ENCODE data around the gene POR. TPM values are rescaled to one million over a fixed set of nuclear protein-coding genes. Genes with fewer than 3 reads are reported as not detected.
A peak's percentile ranks its signal among the peaks of the same experiment; 100 is the strongest.
"Not testable (repeated sequence)": the region's sequence is repeated elsewhere in the genome, so short reads cannot be mapped to it uniquely, and the experiment has no call there.

The POR gene
- total RNA-seq, 1 donor from 2014 or later: 62.2 TPM

GRCh38 chr7:75906991-75907667, 7.8 kb upstream of the POR start:
- H3K4me1 Mint-ChIP-seq (ENCODE audit: low read depth): peaks cover 5% of the 10 kb centered on the region
- H3K9me3 Mint-ChIP-seq (ENCODE audit: low read depth): no peaks in the 10 kb centered on the region
- no peak for DNase-seq (ENCODE audit: low spot score)
- H3K27ac Mint-ChIP-seq (ENCODE audit: unreplicated experiment): no peak overlapping the region
- TF ChIP-seq CTCF (IDR thresholded peaks at IDR 0.05): no peak
- H3K36me3 Mint-ChIP-seq (ENCODE audit: low read depth): no peaks in the 10 kb centered on the region
- H3K4me3 Mint-ChIP-seq (ENCODE audit: unreplicated experiment): no peak overlapping the region
- no peaks in the 10 kb centered on the region for H3K27me3 Mint-ChIP-seq (ENCODE audit: low read depth)

- H3K36me3 Mint-ChIP-seq (ENCODE audit: low read depth); H3K4me1 Mint-ChIP-seq (ENCODE audit: low read depth); H3K9me3 Mint-ChIP-seq (ENCODE audit: low read depth); H3K27me3 Mint-ChIP-seq (ENCODE audit: low read depth); DNase-seq (ENCODE audit: low spot score); H3K27ac Mint-ChIP-seq (ENCODE audit: unreplicated experiment); H3K4me3 Mint-ChIP-seq (ENCODE audit: unreplicated experiment): not testable (repeated sequence)
Observed at GRCh38 chr7:75907668-75908039, 7.3 kb upstream of the POR start.

- Mint-ChIP-seq H3K27me3 (ENCODE audit: low read depth) (no peaks in the 10 kb centered on the region), H3K4me3 (ENCODE audit: unreplicated experiment) (no peak overlapping the region), H3K27ac (ENCODE audit: unreplicated experiment) (no peak overlapping the region), H3K9me3 (ENCODE audit: low read depth) (no peaks in the 10 kb centered on the region), H3K4me1 (ENCODE audit: low read depth) (peaks cover 12% of the 10 kb centered on the region), H3K36me3 (ENCODE audit: low read depth) (no peaks in the 10 kb centered on the region)
- no peak for DNase-seq (ENCODE audit: low spot score)
- no peak for TF ChIP-seq CTCF (IDR thresholded peaks at IDR 0.05)
Observed at GRCh38 chr7:75909521-75910132, 5.3 kb upstream of the POR start.

GRCh38 chr7:75911186-75911585, 3.8 kb upstream of the POR start:
- not testable (repeated sequence) for H3K4me3 Mint-ChIP-seq (ENCODE audit: unreplicated experiment); H3K36me3 Mint-ChIP-seq (ENCODE audit: low read depth); H3K27me3 Mint-ChIP-seq (ENCODE audit: low read depth); H3K9me3 Mint-ChIP-seq (ENCODE audit: low read depth); H3K27ac Mint-ChIP-seq (ENCODE audit: unreplicated experiment); DNase-seq (ENCODE audit: low spot score)
- peaks cover 14% of the 10 kb centered on the region for H3K4me1 Mint-ChIP-seq (ENCODE audit: low read depth)

GRCh38 chr7:75913437-75913836, 1.5 kb upstream of the POR start:
- H3K36me3 Mint-ChIP-seq (ENCODE audit: low read depth): no peaks in the 10 kb centered on the region
- H3K27ac Mint-ChIP-seq (ENCODE audit: unreplicated experiment): peak overlapping the region; percentile 93
- TF ChIP-seq CTCF (IDR thresholded peaks at IDR 0.05): no peak
- no peaks in the 10 kb centered on the region for H3K27me3 Mint-ChIP-seq (ENCODE audit: low read depth)
- no peak overlapping the region for H3K4me3 Mint-ChIP-seq (ENCODE audit: unreplicated experiment)
- peaks cover 20% of the 10 kb centered on the region for H3K4me1 Mint-ChIP-seq (ENCODE audit: low read depth)
- DNase-seq (ENCODE audit: low spot score): no peak
- H3K9me3 Mint-ChIP-seq (ENCODE audit: low read depth): no peaks in the 10 kb centered on the region

- TF ChIP-seq CTCF (IDR thresholded peaks at IDR 0.05): no peak
- Mint-ChIP-seq H3K27ac (ENCODE audit: unreplicated experiment) (peak overlapping the region; percentile 93), H3K9me3 (ENCODE audit: low read depth) (no peaks in the 10 kb centered on the region), H3K27me3 (ENCODE audit: low read depth) (no peaks in the 10 kb centered on the region), H3K4me3 (ENCODE audit: unreplicated experiment) (peak overlapping the region; percentile 87), H3K36me3 (ENCODE audit: low read depth) (no peaks in the 10 kb centered on the region), H3K4me1 (ENCODE audit: low read depth) (peaks cover 20% of the 10 kb centered on the region)
- DNase-seq (ENCODE audit: low spot score): no peak
Observed at GRCh38 chr7:75914169-75914654, 743 bp upstream of the POR start.

Data from chondrocyte (in vitro differentiated cells).